ENCODE measurements around the gene CABP4. TPM values are rescaled to one million over a fixed set of nuclear protein-coding genes. Genes with fewer than 3 reads are reported as not detected.

Gene CABP4
- total RNA-seq, 2 experiments from 2014 or later, result 0.27 to 0.28 TPM

DNA sequence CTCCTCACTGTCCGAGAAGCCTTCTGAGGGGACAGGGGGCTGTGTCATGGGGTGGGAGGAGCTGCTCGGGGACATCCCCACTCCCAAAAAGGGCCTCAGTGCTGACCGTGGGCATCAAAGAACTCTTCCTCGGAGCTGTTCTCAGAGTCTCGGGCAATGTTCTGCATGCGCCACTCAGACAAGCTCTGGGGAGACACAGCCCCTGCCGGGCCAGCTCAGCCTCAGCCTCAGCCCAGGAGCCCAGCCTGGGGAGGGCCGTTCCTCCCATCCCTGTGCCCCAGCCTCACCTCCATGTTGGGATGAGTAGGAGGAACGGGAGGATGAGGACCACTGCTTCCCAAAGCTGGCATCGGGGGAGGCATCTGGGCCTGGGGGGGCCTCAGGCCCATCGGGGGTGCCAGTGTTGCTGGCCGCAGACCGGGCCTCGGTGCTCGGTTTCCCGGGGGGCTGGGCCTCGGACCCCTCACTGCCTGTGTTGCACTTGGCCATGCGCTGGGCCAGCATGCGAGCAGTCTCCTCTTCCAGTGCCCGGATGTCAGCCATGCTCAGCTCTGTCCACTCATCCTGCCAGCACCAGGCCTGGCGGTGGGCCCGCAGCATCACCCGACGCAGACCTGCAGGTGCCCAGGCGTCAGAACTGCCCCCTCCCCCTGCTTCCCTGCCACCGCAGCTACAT, 44.8 kb downstream of the CABP4 start:
- no peak for DNase-seq
- Mint-ChIP-seq H3K27ac (no peak overlapping the region), H3K36me3 (peaks cover 17% of the 10 kb centered on the region), H3K4me1 (peaks cover 22% of the 10 kb centered on the region), H3K9me3 (no peaks in the 10 kb centered on the region), H3K27me3 (no peaks in the 10 kb centered on the region), H3K4me3 (no peak overlapping the region)

DNA sequence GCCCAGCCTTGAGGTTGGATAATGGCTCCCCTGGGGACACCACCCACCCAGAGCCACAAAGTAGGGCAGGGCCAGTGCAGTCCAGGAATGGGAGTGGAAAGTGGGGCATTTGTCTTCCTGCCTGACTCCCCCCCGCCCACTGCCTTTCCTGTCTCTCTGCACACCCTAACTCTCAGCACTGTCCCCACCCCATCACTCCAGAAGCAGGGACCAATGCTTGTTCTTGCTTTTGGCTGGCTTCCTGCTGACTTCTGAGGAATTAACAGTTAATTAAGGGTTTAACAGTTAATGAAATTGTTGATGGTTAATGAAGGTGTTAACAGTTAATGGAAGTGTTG, 45.3 kb downstream of the CABP4 start:
- H3K36me3 Mint-ChIP-seq, result peaks cover 17% of the 10 kb centered on the region
- no peak for DNase-seq
- H3K4me1 Mint-ChIP-seq, result peaks cover 23% of the 10 kb centered on the region
- no peak overlapping the region for H3K4me3 Mint-ChIP-seq
- no peaks in the 10 kb centered on the region for H3K27me3 Mint-ChIP-seq
- no peak overlapping the region for H3K27ac Mint-ChIP-seq
- no peaks in the 10 kb centered on the region for H3K9me3 Mint-ChIP-seq

DNA sequence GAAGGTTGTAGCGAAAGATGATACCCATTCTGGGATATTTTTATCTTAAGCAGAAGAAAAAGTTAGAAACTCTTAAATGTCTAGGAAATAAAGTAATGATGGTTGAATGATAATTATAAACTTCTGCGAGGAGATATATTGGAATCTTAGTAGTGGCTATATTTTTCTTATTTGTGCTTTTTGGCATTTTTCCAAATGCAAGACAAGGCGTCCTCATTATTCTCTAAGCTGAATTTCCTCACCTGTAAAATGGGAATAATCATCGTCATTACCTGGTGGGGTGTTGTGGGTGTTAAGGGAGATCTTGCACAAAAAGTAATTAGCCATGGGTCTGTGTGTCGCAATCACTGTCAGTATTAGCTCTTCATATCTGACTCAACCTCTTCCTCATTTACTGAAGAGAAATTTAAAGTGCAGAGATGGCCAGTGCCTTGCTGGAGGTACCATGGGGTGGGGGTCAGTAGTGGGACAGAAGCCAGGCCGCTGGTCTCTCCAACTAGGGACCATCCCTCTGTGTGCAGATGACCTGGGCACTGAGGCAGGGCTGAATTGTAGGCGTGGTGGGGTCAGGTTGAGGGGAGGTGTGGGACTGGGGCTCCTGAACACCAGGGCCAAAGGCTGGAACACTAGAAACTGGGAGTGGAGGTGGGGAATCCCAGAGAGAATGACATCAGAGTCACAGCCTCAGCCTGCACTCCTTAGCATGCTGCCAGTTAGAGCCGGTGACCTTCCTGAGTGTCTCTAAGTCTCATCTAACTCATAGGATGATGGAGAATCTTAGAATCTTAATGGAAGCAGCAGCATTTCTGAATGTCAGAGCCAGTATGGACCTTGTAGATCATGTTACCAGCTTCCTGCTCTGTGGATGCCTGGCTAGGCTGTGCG, 45.9 kb downstream of the CABP4 start:
- no peaks in the 10 kb centered on the region for H3K9me3 Mint-ChIP-seq
- no peak overlapping the region for H3K4me3 Mint-ChIP-seq
- no peak for DNase-seq
- peaks cover 29% of the 10 kb centered on the region for H3K4me1 Mint-ChIP-seq
- H3K27me3 Mint-ChIP-seq, result no peaks in the 10 kb centered on the region
- H3K36me3 Mint-ChIP-seq, result peaks cover 17% of the 10 kb centered on the region
- peak overlapping the region; percentile 42 for H3K27ac Mint-ChIP-seq

DNA sequence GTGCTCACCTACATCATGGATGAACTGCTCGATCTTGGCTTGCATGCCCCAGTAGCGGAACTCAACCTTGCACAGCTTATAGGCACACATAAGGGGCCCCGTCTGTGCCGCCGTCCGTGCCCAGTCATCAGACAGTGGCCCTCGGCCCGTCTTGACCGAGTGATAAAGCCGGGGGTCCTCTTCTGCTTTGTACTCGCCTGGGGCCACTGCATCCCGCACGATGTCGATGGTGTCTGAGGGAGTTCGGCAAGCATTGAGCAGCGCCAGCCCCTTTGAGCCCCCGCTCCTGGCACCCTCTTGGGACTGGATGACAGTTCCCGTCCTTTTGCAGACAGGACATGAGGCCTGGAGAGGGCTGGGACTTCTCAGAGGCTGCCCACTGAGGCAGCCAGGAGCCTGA, 46.7 kb downstream of the CABP4 start:
- H3K27ac Mint-ChIP-seq, result no peak overlapping the region
- no peaks in the 10 kb centered on the region for H3K9me3 Mint-ChIP-seq
- peaks cover 23% of the 10 kb centered on the region for H3K36me3 Mint-ChIP-seq
- no peak overlapping the region for H3K4me3 Mint-ChIP-seq
- H3K27me3 Mint-ChIP-seq, result no peaks in the 10 kb centered on the region
- H3K4me1 Mint-ChIP-seq, result peaks cover 37% of the 10 kb centered on the region
- DNase-seq, result no peak

DNA sequence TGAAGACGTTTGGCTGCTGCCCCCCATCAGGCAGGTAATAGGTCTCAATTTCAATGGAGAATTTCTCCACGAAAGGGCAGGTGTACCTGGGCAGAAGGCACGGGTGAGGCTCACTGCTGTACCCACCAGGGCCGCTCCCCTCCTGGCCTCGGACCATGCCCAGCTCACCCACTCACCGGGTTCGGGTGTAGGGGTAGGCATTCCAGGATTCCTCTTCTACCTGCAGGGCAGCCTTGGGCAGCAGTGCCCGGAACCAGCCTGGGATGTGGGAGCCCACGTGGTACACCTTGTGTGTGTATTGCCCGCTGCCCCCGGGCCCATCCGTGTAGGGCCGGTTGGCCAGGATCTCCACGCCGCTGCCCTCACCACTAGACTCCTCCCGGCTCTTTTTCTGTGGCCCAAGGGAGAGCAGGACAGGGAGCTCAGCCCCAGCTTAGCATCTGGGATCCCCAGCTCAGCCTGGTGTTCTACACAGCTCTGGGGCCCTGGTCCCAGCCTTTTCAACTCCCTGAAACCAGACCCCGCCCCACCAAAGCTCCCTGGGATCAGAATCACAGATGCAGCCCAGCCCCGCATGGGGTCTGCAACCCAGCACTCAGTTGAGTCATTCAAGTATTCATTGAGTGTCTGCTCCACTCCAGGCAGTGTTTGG, 47.3 kb downstream of the CABP4 start:
- Mint-ChIP-seq H3K9me3 (no peaks in the 10 kb centered on the region), H3K27me3 (no peaks in the 10 kb centered on the region), H3K4me1 (peaks cover 41% of the 10 kb centered on the region), H3K36me3 (peaks cover 25% of the 10 kb centered on the region), H3K27ac (no peak overlapping the region), H3K4me3 (peak overlapping the region; percentile 56)
- DNase-seq, result no peak

DNA sequence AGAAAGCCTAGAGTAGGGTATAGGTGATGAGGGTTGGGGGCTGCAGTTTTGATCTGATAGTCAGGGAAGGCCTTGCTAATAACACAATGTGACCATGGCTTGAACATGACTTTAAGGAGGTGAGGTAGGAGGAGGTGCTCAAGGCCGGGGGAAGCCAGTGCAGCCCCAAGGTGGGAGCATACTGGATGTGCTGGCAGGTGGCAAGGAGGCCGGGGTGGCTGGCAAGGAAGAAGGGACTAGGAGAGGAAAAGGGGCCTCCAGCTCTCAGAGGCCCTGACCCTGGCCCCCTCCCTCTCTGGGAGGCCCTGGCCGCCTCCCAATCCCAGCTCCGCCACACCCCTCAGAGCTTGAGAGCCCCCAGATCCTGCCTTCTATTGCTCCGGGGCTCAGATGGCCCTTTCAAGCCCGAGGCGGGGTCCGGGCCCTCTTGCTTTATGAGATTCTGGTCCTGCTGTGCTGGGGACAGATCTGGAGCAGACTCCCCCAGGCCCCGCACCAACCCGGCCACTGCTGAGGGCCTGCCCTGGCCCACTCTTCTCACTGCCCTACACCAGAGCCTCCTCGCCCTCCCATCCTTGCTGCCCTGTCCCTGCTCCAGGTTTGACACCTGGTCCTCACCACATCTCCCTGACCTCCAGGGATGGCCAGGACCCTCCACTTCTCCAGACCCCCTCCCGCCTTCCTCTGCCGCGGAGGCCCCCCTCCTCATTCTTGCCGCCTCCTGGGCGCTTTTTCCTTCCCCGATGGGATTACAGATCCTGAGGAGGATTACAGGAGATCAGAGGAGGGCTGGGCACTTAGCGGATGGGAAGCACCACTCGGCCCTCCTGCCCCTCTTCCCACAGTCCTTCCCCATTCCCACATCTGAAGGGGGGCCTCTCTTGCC, 48.2 kb downstream of the CABP4 start:
- no peak for DNase-seq
- Mint-ChIP-seq H3K9me3 (no peaks in the 10 kb centered on the region), H3K27ac (no peak overlapping the region), H3K27me3 (no peaks in the 10 kb centered on the region), H3K36me3 (peaks cover 25% of the 10 kb centered on the region), H3K4me3 (peak overlapping the region; percentile 67), H3K4me1 (peaks cover 41% of the 10 kb centered on the region)

DNA sequence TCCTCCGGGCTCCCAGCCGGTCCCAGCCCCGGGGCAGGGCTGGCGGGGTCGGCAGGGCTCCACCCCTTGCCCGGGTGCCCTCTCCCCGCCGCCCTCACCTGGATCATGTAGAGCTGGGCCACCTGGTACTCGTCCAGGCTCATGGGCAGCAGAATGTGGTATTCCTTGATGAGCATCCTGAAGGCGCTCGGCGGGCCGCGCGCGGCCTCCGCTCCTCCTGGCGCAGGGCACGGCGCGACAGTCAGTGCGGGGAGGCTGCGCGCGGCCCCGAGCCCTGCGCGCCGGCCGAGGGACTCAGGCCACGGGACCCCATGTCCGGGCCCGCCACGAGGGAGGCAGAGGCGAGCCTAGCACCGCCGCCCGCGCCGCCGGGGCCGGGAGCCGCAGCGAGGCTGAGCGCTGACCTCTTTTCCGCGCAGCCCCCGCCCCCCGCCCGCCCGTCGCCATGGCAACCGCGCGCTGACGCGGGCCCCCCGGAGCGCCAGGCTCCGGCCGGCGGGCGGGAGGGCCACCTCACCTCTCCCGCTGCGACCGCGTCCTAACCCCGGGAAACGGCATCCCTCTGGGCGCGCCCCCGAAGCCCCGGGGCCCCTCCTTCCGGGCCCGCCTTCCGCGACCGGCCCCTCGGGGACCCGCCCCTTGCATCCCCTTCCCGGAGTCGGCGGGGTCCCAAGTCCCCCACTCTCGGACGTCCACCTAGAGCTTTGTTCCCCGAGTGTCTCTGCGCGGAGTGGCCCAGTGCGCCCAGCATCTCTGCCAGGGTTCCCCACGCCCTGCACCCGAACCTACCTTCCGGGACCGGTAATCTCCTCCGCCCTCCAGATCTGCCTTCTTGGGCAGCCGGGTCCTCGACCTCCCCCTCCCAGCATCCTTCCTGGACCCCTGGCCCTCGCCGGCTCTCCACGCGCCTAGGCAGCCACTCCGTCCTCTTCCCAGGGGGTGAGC, 49.1 kb downstream of the CABP4 start:
- DNase-seq, result peak; percentile 53
- peak overlapping the region; percentile 89 for H3K4me3 Mint-ChIP-seq
- peaks cover 49% of the 10 kb centered on the region for H3K4me1 Mint-ChIP-seq
- H3K36me3 Mint-ChIP-seq, result peaks cover 25% of the 10 kb centered on the region
- no peaks in the 10 kb centered on the region for H3K9me3 Mint-ChIP-seq
- H3K27ac Mint-ChIP-seq, result peak overlapping the region; percentile 81
- no peaks in the 10 kb centered on the region for H3K27me3 Mint-ChIP-seq

DNA sequence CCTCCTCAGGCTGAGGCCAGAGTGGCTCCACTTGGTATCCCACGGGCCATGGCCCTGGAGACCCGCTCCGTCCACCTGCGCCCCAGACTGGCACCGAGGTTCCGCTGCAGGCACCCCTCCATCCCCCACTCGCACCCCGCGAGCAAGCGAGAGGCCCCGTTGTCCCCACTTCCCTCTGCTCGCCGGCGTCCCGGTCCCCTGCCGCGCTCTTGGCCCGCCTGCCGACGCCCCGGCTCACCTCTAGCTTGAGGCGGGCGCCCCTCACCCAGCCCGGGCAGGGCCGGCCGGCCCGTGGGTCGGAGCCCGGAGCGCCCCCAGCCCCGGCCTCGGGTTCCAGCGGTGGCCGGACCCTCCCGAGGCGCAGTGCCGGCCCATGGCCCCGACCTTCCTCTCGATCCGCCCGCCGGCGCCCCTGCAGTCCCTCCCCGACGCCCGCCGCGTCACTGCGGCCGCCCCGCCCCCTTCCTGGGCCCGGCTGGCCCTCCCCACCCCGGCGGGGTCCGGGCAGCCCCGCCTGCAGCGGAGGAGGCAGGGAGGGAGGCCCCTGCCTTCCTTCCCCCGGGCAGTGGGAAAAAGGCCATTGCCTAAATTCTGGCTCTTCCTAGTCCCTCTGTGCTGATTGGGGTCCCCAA, 49.9 kb downstream of the CABP4 start, which contains the start of gene PITPNM1:
PITPNM1 (minus strand) TSS at position 414 of the 632 bp plus-strand sequence. CDS start 1,183 bp downstream, outside the sequence.
- peaks cover 49% of the 10 kb centered on the region for H3K4me1 Mint-ChIP-seq
- peaks cover 22% of the 10 kb centered on the region for H3K36me3 Mint-ChIP-seq
- peak; percentile 84 for DNase-seq
- H3K4me3 Mint-ChIP-seq, result peak within 1 kb of the TSS; percentile 89
- H3K27me3 Mint-ChIP-seq, result no peaks in the 10 kb centered on the region
- H3K9me3 Mint-ChIP-seq, result no peaks in the 10 kb centered on the region
- H3K27ac Mint-ChIP-seq, result peak within 1 kb of the TSS; percentile 88

DNA sequence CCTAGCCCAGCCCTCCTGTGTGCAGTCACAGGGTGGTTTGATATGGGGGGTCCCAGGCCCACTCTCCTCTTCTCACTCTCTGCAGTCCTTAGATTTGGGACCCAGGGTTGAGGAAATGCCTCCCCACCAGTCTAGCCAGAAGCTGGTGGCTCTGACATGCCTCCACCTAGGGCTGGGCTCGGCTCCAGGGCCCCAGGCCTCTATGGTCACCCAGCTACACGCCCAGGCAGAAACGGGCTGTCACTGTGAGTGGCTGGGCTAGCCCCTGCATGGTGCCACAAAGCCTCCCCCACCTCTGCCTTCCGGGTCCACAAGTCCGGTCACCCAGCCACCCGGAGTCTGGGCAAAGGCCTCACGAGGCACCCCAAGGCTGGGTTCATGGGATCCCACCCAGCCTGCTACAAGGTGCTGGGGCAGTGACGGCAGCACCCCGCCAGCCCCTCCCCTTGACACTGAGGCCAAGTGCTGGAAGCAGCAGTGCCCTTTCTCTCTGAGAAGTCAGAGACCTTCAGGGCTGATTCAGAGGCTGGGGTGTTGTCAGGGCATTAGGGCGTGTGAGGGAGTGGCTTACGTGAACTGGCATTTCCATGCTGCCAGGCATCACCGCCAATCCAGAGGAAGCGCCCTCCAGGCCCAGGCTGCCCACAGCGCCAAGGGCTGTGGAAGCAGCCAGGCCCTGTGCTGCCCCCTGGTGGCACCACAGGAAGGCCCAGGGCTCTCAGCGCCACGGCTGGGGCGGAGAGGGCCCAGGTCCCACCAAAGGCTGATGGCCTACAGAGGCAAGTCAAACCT, 50.6 kb downstream of the CABP4 start:
- Mint-ChIP-seq H3K36me3 (peaks cover 18% of the 10 kb centered on the region), H3K27ac (peak overlapping the region; percentile 88), H3K27me3 (no peaks in the 10 kb centered on the region), H3K4me1 (peaks cover 45% of the 10 kb centered on the region), H3K4me3 (peak overlapping the region; percentile 89), H3K9me3 (no peaks in the 10 kb centered on the region)
- peak; percentile 94 for DNase-seq

DNA sequence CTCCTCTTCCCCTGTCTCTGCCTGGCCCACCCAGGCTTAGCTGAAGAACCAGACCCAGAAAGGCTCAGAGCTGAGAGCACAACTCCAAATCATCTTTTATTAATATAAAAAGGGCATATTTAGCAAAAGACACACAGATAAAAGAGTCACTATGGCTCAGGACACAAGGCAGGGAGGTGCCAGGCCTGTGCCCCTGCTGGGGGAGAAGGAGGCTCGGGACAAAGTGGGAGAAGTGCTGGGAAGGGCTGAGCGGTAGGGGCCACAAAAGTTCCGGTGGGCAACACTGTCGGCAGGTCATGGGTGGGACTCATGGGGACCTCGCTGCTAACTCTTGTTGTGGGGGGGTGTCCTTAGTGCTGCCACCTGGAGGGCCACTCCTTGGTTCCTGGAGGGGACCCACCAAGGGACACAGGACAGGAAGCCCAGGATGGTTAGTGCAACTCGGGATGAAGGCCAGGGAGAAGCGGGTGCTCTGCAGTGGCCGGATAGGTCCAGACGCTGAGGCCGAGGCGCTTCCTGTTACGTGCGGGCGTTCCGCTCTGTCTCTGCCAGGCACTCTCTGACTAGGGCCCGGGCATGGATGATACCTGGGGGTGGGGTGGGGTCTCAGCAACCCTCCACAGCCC, 51.4 kb downstream of the CABP4 start:
- Mint-ChIP-seq H3K27ac (peak overlapping the region; percentile 88), H3K36me3 (peaks cover 12% of the 10 kb centered on the region), H3K4me3 (peak overlapping the region; percentile 89), H3K27me3 (no peaks in the 10 kb centered on the region), H3K4me1 (peaks cover 37% of the 10 kb centered on the region), H3K9me3 (no peaks in the 10 kb centered on the region)
- DNase-seq, result no peak

DNA sequence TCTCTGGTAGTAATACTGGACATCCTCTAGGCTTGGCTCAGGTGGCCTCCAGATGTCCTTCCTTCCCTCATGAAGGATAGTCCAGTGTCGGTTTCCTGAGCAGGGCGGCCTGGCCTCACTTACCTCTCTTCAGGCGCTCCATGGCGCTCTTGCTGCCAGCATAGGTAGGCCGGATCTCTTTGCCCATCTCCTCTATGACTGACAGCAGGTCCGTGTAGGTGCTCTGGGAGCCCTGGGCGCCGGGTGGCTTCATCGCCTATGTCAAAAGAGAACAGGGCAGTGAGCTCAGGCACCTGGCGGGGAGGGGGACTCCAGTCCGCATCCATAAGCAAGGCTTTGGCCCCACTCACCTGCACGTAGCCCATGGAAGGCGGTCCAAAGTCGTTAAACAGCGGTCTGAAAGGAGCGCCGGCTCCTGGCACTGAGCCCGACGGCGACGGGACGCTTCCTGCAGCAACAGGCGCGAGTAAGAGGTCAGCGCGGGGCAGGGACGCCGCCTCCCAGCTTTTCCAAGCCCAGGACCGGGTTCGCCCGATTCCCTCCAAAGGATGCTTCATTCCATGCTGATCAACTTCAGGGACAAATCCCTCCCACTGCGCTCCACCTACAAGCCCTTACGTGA, 52.2 kb downstream of the CABP4 start:
- Mint-ChIP-seq H3K4me1 (peaks cover 35% of the 10 kb centered on the region), H3K4me3 (peak overlapping the region; percentile 89), H3K36me3 (peaks cover 12% of the 10 kb centered on the region), H3K27me3 (no peaks in the 10 kb centered on the region), H3K27ac (peak overlapping the region; percentile 82), H3K9me3 (no peaks in the 10 kb centered on the region)
- DNase-seq, result no peak

DNA sequence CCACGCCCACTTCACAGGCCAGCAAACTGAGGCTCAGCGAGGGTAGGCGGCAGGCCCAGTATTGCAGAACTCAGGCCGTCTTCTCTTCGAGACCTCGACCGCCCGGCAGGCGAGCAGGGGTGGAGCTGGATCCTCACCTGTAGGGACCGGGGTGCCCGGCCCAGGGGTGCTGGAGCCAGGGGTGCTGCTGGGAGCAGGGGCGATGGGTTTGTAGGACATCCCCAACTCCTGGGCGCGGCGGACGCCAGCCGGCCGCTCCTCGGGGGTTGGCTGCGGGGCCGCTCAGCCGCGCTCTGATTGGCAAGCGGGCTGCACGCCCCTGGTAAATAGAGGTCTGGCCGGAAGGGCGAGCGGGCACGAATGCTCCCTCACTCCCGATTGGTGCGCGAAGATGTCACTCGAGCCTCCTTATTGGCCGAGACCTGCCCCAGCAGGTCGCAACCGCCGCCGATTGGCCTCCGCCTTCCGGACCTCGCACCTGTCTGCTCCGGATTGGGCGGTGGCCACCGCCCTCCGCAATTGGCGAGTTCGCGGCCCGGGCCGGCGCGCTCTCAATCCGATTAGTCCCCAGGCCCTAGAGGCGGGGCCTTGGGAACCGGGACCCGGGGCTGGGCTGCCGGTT, 52.8 kb downstream of the CABP4 start, which contains the start of gene CDK2AP2:
CDK2AP2 (minus strand) TSS at position 299 of the 622 bp plus-strand sequence; CDS start at position 219, 80 bp downstream.
- DNase-seq, result peak; percentile 99
- H3K4me1 Mint-ChIP-seq, result peaks cover 32% of the 10 kb centered on the region
- no peaks in the 10 kb centered on the region for H3K9me3 Mint-ChIP-seq
- H3K36me3 Mint-ChIP-seq, result peaks cover 9% of the 10 kb centered on the region
- peak within 1 kb of the TSS; percentile 82 for H3K27ac Mint-ChIP-seq
- no peaks in the 10 kb centered on the region for H3K27me3 Mint-ChIP-seq
- peak within 1 kb of the TSS; percentile 89 for H3K4me3 Mint-ChIP-seq

Data from activated naive CD8-positive, alpha-beta T cell treated with anti-CD3 and anti-CD28 coated beads for 36 hours (primary cell).